DMS114 treated with DMSO at 0.1 percent for 48 hours (cell line): Measurements from ENCODE around the gene PRXL2B.
"Not testable (repeated sequence)": the region's sequence is repeated elsewhere in the genome, so short reads cannot be mapped to it uniquely, and the experiment has no call there.

Source experiments
- DNase-seq: peaks from one replicate; lab custom pipeline; 2025; ENCODE audit not compliant: unreplicated experiment; lab: John Stamatoyannopoulos, UW

Gene PRXL2B

GRCh38 chr1:2586154-2587070 lies at the start of gene PRXL2B:
Gene PRXL2B, plus strand, starts transcription at chr1:2586777. Its CDS starts 109 bp downstream, at chr1:2586886.
- peak; percentile 90 for DNase-seq

- no peak for DNase-seq
Measured at GRCh38 chr1:2537784-2538115, 48.8 kb upstream of the PRXL2B start.

- no peak for DNase-seq
Measured at GRCh38 chr1:2538376-2538775, 48.2 kb upstream of the PRXL2B start.

GRCh38 chr1:2538872-2539271 lies 47.7 kb upstream of the PRXL2B start:
- DNase-seq: no peak

- DNase-seq: no peak
Measured at GRCh38 chr1:2539312-2539907, 47.2 kb upstream of the PRXL2B start.

- DNase-seq: no peak
Measured at GRCh38 chr1:2540816-2541492, 45.6 kb upstream of the PRXL2B start.

- no peak for DNase-seq
Measured at GRCh38 chr1:2541619-2542245, 44.8 kb upstream of the PRXL2B start.

- no peak for DNase-seq
Measured at GRCh38 chr1:2542246-2542915, 44.2 kb upstream of the PRXL2B start.

- DNase-seq: no peak
Measured at GRCh38 chr1:2543543-2544092, 43.0 kb upstream of the PRXL2B start.

- DNase-seq: no peak
Measured at GRCh38 chr1:2544093-2544874, 42.3 kb upstream of the PRXL2B start.

GRCh38 chr1:2544875-2545640 lies 41.5 kb upstream of the PRXL2B start:
- DNase-seq: no peak

- peak; percentile 93 for DNase-seq
Measured at GRCh38 chr1:2545754-2546514, 40.6 kb upstream of the PRXL2B start.

GRCh38 chr1:2546515-2547209 lies 39.9 kb upstream of the PRXL2B start:
- peak; percentile 87 for DNase-seq

- DNase-seq: no peak
Measured at GRCh38 chr1:2547210-2548067, 39.1 kb upstream of the PRXL2B start.

GRCh38 chr1:2548068-2548589 lies 38.4 kb upstream of the PRXL2B start:
- peak; percentile 29 for DNase-seq

GRCh38 chr1:2549367-2550029 lies 37.1 kb upstream of the PRXL2B start:
- DNase-seq: not testable (repeated sequence)
